HG03520 (cell line): ENCODE results near the gene XPNPEP2.

ENCODE experiments used
- ATAC-seq: cut with Tn5 transposase; IDR thresholded peaks from one replicate; pipeline ENCODE4 v1.9.1; 2021; ENCODE audit warnings: mild to moderate bottlenecking, moderate library complexity; ENCODE audit not compliant: unreplicated experiment

The XPNPEP2 gene

DNA sequence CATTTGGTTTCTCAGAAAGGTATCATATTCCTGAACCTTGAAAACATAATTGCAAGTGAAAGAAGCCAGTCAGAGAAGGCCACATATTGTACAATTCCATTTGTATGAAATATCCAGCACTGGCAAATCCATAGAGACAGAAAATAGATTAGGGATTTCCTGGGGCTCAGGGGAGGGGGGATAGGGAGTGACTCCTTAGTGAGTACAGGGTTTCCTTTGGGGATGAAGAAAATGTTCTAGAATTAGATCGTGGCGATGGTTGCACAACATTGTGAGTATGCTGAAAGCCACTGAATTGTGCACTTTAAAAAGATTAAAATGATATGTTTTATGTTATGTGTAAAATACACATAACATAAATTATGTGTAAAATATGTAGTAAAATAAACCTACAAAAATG is 10.3 kb downstream of the XPNPEP2 start:
- no peak for ATAC-seq

DNA sequence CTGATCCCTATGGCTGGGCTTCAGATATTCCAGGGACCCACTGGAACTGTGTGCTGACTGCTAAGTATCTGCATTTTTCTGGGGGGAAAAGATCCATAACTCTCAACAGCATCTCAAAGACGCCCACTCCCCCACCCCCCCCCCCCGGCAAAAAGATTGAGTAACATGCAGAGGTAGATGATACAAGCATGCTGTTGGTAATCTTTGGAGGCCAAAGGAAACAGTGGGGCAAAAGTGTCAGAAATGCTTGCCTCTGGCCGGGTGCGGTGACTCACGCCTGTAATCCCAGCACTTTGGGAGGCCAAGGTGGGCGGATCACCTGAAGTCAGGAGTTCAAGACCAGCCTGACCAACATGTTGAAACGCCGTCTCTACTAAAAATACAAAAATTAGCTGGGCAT is 12.2 kb downstream of the XPNPEP2 start:
- no peak for ATAC-seq

DNA sequence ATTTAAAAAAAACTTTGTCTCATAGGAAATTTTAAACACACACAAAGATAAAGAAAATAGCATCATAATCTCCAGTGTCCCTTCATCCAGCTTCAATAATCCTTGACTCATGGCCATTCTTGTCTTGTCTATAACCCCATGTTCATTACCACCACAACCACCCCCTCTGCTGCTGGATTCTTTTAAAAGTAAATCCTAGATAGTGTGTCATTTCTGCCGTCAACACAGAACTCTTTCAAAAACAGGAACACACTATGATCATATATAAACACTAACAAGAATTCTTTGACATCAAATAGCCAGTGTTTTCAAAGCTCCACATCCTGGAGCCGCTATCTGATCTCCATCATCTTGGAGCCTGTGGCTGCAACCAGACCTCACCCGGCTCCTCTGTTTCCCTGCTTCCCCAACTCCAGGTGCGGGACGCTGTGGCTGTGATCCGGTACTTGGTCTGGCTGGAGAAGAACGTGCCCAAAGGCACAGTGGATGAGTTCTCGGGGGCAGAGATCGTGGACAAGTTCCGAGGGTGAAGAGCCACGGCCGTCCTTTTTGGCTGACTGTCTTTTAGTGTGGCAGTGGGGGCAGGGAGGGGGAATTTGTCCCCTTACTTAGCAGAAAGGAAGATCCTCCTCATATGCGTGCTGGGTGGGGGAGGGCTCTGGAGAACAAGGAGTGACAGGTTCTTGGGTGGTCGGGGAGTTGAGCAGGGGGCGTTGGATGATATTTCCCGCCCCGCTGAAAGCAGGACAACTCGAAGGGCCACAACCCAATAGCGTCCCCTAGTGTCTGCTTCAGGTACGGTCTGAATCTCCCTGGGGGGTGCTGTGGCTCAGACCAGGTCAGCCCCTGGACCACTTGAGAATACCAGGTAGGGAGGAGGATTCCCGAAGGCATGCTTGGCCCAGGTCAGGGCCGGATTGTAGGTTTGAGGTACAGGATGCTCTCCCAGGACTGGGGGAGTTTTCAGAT is 15.6 kb downstream of the XPNPEP2 start:
- no peak for ATAC-seq

DNA sequence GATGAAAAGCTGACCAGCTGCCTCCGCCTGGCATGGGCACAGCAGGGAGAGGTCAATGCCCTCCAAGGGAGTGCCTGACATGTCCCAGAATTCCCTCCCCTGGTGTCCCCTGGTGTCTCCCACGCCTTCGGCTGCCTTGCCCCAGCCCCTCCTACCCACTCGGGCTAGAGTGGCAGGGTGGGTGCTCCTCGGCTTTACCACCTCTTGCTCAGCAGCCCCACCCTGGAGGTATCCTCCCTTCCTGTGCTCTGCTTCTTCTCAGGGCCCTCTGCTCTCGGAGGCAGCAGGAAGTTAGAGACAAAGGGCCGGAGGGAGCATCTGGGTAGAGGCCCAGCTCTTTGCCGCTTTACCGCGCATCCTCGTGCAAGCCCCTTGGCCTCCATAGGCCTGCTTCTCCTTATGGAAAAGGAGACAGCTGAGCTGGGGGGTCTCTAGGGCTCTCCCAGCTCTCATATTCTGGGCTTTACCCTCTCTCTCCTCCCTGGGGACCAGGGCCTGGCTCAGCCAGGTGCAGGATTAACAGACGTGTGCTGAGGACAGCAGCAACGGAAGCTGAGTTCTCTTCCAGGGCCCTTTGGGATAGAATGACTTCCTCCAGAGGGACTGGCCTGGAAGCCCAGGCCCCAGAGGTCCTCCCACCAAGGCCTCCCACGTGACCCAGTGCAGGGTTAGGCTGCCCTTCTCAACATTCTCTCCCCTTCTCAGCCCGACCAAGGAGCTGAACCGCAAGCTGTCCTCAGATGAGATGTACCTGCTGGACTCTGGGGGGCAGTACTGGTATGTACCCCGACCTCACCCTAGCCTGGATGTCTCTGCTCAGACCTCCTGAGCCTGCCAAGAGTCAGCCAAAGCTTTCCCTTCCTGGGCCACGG is 17.2 kb downstream of the XPNPEP2 start:
- no peak for ATAC-seq

DNA sequence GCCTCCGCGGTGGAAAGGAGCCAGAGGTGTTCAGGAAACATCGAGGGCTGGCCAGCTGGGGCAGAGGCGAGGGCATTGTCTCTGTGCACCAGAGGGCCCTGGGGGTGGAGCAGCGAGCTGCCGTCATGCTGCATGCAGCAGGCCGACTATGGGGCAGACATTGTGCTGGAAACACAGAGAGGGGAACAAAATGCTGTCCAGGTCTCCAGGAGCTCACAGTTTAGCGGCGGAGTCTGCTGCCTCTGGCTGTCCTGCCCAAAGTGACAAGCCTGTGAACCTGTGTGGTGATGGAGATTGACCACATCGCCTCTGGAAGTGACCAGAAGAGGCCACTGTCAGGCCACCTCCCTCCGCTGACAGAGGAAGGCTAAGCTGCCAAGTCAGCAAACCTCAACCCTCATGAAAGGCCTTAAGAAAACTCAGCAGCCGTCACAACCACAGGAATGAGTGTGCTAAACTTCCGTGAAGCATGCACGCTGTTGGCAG is 20.8 kb downstream of the XPNPEP2 start:
- no peak for ATAC-seq

DNA sequence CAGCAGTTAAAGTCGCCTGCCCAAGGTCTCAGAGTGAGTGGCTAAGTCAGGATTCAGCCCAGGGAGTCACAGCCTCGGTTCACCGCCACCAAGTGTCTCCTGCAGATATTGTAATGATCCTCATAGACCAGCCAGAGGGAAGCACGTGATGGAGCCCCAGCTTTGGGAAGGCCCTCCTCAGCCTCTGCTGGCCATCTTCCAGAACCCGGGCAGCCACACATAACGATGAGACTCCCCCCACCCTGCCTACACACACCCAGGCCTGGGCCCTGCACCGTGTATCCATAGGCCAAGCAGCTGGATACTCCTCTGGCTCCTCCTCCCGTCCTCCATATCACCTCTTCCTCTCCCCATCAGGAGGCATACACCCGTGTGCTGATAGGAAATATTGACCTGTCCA is 21.4 kb downstream of the XPNPEP2 start:
- no peak for ATAC-seq

DNA sequence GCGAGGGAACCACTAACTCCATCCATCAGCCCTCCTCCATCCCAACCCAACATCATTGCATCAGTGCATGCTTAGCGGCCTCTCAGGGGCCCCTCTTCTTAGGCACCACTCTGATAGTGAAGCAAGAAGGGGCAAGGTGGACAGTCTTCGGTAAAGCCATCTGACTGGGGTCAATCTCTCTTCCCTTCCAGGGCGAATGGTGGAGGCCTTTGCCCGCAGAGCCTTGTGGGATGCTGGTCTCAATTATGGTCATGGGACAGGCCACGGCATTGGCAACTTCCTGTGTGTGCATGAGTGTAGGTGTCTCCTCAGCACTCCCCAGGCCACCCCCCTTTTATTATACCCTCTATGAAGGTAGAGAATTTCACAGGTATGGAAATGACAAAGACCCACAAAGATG is 22.2 kb downstream of the XPNPEP2 start:
- no peak for ATAC-seq

DNA sequence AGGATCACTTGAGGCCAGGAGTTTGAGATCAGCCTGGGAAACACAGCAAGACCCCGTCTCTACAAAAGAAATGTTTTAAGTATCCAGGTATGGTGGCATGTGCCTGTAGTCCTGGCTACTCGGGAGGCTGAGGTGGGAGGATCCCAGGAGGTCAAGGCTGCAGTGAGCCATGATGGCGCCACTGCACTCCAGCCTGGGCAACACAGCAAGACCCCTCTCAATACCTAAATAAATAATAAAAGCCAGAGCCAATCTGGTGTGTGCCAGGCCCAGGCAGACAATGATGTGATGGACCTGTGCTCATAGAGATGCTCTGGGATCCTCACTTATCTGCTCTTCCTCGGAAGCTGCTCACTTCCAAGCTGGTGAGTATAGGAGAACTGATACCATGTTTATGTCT is 22.8 kb downstream of the XPNPEP2 start:
- no peak for ATAC-seq

DNA sequence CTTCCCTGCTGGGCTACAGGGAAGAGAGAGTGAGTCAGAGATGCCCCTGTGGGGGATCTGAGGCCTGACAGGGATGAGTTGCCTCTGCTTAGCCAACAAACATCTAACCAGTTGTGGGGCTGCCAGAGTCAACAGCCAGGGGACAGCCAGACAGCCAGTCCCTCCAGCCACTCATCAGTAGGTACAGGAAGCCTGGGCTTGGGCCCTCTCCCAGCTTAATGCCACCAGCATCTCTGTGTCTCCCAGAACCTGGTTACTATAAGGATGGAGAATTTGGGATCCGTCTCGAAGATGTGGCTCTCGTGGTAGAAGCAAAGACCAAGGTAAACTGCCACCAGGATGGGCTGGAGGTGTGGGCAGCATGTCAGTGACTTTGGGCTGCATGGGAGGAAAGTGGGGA is 23.7 kb downstream of the XPNPEP2 start:
- ATAC-seq, result no peak

DNA sequence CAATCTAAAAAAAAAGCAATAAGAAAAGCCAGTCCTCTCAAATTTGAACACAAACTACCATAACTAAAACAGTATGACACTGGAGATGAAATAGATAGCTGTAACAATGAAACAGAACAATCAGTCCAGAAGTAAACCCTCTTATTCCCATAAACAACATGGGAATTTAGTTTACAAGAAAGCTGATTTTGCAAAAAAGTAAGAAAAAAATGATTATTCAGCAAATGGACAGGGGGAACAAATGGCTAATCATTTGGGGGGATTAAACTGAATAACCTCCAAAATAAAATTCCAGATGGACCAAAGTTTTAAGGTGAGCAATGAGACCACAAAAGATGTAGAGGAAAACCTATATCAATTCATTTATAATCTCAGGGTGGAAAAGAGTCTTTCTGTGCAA is 24.9 kb downstream of the XPNPEP2 start:
- no peak for ATAC-seq

DNA sequence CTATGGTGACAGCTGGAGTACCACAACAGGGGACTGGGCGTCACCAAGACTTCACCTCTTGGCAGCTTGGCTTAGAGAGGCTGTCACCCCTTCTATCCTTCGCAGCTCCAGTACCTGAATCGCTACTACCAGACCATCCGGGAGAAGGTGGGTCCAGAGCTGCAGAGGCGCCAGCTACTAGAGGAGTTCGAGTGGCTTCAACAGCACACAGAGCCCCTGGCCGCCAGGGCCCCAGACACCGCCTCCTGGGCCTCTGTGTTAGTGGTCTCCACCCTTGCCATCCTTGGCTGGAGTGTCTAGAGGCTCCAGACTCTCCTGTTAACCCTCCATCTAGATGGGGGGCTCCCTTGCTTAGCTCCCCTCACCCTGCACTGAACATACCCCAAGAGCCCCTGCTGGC is 29.4 kb downstream of the XPNPEP2 start:
- ATAC-seq, result no peak

DNA sequence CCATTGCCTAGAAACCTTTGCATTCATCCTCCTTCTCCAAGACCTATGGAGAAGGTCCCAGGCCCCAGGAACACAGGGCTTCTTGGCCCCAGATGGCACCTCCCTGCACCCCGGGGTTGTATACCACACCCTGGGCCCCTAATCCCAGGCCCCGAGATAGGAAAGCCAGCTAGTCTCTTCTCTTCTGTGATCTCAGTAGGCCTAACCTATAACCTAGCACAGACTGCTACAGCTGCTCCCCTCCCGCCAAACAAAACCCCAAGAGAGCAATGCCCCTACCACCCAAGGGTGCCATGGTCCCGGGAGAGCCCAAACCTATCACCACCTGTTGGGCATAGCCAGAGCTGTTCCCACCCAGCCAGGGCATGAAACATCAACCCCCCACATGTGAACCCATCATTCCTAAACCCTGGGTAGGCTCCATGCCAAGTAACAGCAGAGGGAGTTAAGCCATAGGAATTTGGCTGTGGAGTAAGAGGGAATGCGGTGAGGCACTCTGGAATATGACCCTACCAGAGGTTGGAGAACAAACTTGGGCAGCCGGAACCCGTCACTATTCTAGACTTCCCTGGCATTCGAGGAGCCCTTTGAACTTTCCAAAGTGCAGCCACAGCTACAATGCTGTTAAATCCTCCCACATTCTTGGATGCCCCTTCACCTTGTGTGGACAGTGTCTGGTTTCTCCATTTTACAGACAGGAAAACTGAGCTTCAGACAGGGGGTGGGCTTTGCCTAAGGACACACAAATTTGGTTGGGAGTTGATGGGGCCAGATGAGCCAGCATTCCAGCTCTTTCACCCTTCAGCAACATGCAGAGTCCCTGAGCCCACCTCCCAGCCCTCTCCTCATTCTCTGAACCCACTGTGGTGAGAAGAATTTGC is 30.0 kb downstream of the XPNPEP2 start:
- no peak for ATAC-seq

DNA sequence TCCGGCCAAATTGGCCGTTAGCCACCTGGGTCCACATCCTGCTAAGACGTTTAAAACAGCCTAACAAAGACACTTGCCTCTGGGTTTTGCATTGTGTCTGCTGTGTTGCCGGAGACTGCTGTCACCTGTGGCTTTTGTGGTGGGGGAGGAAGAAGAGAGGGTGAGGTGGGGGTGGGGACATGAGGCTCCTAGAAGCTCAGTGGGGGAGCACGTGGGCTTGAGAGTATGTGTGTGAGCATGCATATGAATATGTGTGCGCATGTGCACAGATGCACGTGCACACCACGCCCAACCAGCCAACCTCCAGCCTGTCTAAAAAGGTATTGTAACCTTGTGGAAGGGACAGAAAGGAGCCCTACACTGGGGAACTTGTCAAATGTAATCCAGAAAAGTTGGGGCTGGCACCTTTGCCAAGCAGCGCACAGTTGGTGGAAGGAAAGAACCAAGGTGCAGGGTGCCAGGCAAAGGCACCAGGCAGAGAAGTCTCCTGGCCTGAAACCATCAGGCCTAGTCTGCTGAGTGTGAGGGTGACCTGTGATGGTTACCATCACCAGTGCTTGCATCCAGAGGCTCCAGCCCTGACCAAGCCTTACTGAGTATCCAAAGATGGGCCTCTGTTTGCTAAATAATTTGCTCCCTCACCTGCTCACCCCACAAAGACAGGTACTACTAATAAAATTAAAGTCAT is 30.8 kb downstream of the XPNPEP2 start:
- ATAC-seq, result peak; percentile 37

DNA sequence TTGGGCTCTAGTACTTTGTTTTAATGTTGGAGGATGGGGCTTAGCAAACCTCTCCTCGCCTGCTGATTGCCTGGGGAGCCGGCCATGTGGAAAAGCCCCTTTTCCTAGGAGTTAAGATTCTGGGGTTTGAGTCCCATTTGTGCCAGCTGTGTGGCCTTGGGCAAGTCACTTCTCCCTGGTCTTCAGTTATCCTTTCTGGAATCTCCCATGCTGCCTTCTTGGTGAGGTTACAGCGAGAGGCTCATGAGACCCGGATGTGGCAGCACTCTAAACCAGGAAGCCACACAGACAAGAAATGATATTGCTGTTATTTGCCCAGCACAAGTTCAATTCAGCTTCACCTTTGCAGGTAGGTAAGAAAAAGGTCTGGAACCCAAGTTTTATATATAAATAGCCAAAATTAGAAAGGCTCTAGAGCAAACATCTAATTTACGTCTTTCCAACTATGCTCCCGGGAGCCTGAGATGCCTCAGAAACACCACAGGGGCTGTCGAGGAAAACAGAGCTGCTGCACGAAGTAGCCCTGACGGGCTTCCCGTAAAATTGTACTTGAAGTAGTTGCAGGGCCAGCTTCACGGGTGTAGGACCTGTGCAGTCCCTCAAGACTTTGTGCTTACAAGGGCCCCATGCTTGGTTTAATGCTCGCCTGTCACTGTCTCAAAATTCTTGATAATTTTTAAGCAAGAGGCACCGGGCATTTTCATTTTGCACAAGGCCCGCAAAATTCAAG is 32.7 kb downstream of the XPNPEP2 start:
- ATAC-seq, result no peak

DNA sequence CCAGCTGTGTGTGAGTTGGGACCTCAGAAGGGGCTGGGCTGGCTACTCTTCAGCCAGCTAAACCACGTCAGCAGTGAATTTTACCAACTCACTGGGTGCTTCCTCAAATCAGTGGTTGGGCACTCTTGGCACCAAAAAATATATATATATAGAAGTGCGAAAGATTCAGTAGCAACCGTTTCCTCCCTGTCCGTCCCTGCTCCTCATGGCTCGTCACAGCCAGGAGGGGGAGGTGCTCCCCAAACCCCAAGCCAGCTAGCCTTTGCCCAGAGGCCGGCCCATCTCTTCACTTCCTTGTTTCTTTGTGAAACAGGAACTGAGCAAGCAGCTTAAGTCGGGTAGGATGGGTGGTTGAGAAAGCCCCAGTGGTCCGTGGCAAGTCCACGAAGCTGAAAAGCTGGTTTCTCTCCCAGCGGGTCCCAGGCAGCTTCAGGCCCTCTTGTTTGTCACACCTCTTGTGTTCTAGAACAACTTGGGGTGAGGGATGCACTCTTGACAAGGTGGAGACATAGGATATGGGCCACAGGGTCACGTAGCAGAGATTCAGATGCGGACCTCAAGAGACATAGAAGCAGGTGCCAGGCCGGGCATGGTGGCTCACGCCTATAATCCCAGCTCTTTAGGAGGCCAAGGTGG is 34.1 kb downstream of the XPNPEP2 start:
- ATAC-seq, result peak; percentile 70

DNA sequence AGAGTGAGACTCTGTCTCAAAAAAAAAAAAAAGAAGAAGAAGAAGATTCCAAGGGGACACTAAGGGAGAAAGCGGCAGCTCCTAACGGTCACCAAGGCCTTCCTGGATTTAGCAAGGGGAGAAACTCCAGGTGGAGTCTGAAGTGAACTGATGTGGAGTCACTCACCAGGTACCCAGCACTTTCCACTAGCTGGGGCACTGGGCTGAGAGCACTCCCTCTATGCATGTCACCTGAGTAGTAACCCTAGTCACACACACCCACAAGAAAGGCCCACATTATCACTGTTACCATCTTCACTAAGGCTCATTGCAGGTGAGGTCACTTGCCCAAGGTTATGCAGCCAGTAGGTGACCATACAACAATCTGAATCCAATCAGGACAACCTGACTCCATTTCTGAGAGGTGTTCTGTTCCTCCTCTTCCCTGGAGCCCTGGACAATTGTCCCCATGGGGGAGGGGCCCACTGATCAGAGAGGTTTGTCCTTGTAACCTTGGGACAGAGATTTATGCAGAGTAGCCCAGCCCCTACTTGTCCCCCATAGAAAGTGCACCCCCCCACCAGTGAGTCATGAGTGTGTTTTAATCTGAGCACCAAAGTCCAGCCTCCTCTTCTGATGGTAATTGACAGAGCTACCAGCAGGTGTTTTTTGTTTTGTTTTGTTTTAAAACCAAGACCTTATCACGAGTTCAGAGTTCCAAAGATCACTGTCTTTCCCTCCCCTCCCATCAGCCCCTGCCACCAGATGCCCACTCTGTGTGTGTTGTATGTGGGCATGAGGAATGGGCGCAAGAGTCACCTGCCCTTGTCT is 35.1 kb downstream of the XPNPEP2 start:
- no peak for ATAC-seq

DNA sequence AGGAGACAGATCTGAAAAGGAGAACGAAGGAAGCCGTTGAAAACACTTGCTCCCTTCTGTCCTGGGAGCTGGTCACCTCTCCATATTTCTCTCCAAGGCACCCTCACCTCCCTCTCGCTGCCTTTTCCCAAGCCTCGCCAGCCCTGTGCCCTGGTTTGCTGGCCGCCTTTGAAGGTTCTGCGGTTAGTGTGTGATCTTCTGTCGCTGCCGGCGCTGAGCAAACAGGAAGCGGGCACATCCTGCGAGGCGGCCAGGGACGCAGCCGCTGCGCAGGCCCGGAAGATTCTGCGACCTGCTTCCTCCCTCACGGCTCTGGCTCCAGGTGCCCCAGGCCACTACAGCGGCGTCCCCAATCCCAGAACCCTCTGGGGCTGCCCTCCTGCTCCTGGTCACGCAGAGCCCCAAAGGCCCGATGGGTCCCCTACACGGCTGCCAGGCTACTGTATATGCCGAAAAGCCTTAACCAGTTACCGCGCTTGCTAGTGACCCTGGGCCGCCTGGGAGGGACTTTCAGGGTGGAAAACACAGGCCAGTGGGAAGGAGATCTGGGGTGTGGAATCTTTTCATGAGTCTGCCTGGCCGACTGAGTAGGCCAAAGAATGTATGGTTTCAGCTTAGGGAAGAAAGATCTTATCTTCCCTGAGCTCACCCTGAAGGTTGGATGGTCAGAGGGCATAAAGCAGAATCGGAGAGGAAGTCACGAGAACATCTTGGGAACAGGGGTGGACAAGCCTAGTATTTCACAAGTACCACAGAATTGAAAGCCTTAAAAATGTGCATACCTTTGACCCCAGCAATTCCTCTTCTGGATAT is 38.6 kb downstream of the XPNPEP2 start:
- peak; percentile 18 for ATAC-seq
